ENCODE results near the gene MALAT1. TPM values are rescaled to one million over a fixed set of nuclear protein-coding genes. Genes with fewer than 3 reads are reported as not detected.

The MALAT1 gene
- total and polyA plus RNA-seq, 11 donors: 1,047 to 9,662 (median 6,450) TPM

DNA sequence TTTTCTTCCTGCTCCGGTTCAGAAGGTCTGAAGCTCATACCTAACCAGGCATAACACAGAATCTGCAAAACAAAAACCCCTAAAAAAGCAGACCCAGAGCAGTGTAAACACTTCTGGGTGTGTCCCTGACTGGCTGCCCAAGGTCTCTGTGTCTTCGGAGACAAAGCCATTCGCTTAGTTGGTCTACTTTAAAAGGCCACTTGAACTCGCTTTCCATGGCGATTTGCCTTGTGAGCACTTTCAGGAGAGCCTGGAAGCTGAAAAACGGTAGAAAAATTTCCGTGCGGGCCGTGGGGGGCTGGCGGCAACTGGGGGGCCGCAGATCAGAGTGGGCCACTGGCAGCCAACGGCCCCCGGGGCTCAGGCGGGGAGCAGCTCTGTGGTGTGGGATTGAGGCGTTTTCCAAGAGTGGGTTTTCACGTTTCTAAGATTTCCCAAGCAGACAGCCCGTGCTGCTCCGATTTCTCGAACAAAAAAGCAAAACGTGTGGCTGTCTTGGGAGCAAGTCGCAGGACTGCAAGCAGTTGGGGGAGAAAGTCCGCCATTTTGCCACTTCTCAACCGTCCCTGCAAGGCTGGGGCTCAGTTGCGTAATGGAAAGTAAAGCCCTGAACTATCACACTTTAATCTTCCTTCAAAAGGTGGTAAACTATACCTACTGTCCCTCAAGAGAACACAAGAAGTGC is 661 bp upstream of the MALAT1 start:
- peak in 1 of 4 donors; percentile 17 for ATAC-seq
- Histone ChIP-seq H3K4me3 (peak overlapping the region; percentile 52 to 90 (median 81)), H3K4me1 (peaks cover 11 to 44% (median 39%) of the 10 kb centered on the region in 12 donors), H3K27me3 (no peaks in the 10 kb centered on the region), H3K27ac (peak overlapping the region; percentile 90 to 100 (median 99)), H3K9me3 (no peaks in the 10 kb centered on the region), H3K36me3 (peaks cover 9 to 31% (median 21%) of the 10 kb centered on the region in 9 donors)
- 0 to 1% (median 1%) methylated on average over 21 to 24 of the region's 24 CpGs for WGBS, 4 donors
- TF ChIP-seq POLR2A (IDR thresholded peaks at IDR 0.05): no peak
- TF ChIP-seq, protein P1, sequence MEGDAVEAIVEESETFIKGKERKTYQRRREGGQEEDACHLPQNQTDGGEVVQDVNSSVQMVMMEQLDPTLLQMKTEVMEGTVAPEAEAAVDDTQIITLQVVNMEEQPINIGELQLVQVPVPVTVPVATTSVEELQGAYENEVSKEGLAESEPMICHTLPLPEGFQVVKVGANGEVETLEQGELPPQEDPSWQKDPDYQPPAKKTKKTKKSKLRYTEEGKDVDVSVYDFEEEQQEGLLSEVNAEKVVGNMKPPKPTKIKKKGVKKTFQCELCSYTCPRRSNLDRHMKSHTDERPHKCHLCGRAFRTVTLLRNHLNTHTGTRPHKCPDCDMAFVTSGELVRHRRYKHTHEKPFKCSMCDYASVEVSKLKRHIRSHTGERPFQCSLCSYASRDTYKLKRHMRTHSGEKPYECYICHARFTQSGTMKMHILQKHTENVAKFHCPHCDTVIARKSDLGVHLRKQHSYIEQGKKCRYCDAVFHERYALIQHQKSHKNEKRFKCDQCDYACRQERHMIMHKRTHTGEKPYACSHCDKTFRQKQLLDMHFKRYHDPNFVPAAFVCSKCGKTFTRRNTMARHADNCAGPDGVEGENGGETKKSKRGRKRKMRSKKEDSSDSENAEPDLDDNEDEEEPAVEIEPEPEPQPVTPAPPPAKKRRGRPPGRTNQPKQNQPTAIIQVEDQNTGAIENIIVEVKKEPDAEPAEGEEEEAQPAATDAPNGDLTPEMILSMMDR (IDR thresholded peaks at IDR 0.05): no peak
- intact Hi-C loops (cut with DNase I): loop anchor here in 4 of 10 donors (2.0 to 5.0 kb wide), 3 partner anchors 19 to 76 kb away; partner anchors contain the start of gene NEAT1 (in 3 of the 4)
- peak in 2 of 5 donors; percentile 58 to 65 for DNase-seq

- peak overlapping the region; percentile 52 to 90 (median 81) for H3K4me3 ChIP-seq
- TF ChIP-seq, protein P1 (IDR thresholded peaks at IDR 0.05): no peak
- no peak for TF ChIP-seq POLR2A (IDR thresholded peaks at IDR 0.05)
- H3K9me3 ChIP-seq: no peaks in the 10 kb centered on the region
- peaks cover 9 to 36% (median 25%) of the 10 kb centered on the region in 9 donors for H3K36me3 ChIP-seq
- peak overlapping the region; percentile 90 to 100 (median 99) for H3K27ac ChIP-seq
- 0 to 1% (median 1%) methylated on average over 6 of the region's 6 CpGs for WGBS, 4 donors
- intact Hi-C loops (cut with DNase I): loop anchor here in 4 of 10 donors (2.0 to 5.0 kb wide), 3 partner anchors 20 to 76 kb away; partner anchors contain the start of gene NEAT1 (in 3 of the 4)
- DNase-seq (no peak), ATAC-seq (no peak)
- no peaks in the 10 kb centered on the region for H3K27me3 ChIP-seq
- H3K4me1 ChIP-seq: peaks cover 7 to 40% (median 34%) of the 10 kb centered on the region in 12 donors
Measured at GRCh38 chr11:65498727-65498976, 193 bp upstream of the MALAT1 start.

DNA sequence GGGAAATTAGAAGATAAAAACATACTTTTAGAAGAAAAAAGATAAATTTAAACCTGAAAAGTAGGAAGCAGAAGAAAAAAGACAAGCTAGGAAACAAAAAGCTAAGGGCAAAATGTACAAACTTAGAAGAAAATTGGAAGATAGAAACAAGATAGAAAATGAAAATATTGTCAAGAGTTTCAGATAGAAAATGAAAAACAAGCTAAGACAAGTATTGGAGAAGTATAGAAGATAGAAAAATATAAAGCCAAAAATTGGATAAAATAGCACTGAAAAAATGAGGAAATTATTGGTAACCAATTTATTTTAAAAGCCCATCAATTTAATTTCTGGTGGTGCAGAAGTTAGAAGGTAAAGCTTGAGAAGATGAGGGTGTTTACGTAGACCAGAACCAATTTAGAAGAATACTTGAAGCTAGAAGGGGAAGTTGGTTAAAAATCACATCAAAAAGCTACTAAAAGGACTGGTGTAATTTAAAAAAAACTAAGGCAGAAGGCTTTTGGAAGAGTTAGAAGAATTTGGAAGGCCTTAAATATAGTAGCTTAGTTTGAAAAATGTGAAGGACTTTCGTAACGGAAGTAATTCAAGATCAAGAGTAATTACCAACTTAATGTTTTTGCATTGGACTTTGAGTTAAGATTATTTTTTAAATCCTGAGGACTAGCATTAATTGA is 1.0 kb downstream of the MALAT1 start:
- Histone ChIP-seq H3K4me1 (peaks cover 6 to 36% (median 27%) of the 10 kb centered on the region in 12 donors), H3K36me3 (peaks cover 13 to 48% (median 37%) of the 10 kb centered on the region in 9 donors), H3K9me3 (no peaks in the 10 kb centered on the region), H3K27me3 (no peaks in the 10 kb centered on the region), H3K27ac (peak overlapping the region; percentile 90 to 100 (median 99)), H3K4me3 (peak overlapping the region; percentile 70 to 90 (median 81))
- DNase-seq (no peak), ATAC-seq (no peak)
- intact Hi-C loops (cut with DNase I): loop anchor here in 4 of 10 donors (2.0 to 5.0 kb wide), 3 partner anchors 21 to 78 kb away; partner anchors contain the start of gene NEAT1 (in 3 of the 4)
- no peak for TF ChIP-seq POLR2A (IDR thresholded peaks at IDR 0.05)
- TF ChIP-seq, protein P1 (IDR thresholded peaks at IDR 0.05): no peak
- WGBS, 4 donors: 0% methylated on average over 3 of the region's 3 CpGs

Data from heart left ventricle (tissue), 16 donors.